HG03280 (cell line): ENCODE measurements around the gene EBP.
"Not testable (repeated sequence)": the region's sequence is repeated elsewhere in the genome, so short reads cannot be mapped to it uniquely, and the experiment has no call there.

Experiments used
- ATAC-seq: cut with Tn5 transposase; IDR thresholded peaks from one replicate; pipeline ENCODE4 v1.9.1; 2021; ENCODE audit warnings: mild to moderate bottlenecking, moderate library complexity; ENCODE audit not compliant: unreplicated experiment

EBP gene

GRCh38 chrX:48520976-48521352, 644 bp upstream of the EBP start:
- no peak for ATAC-seq

GRCh38 chrX:48522291-48522690, 683 bp downstream of the EBP start:
- no peak for ATAC-seq

GRCh38 chrX:48523682-48524081, 2.1 kb downstream of the EBP start:
- ATAC-seq, result no peak

- ATAC-seq, result not testable (repeated sequence)
Measured at GRCh38 chrX:48525853-48526252, 4.2 kb downstream of the EBP start.

GRCh38 chrX:48530736-48531135, 9.1 kb downstream of the EBP start:
- no peak for ATAC-seq

GRCh38 chrX:48531358-48531959, 9.9 kb downstream of the EBP start:
- ATAC-seq, result no peak

GRCh38 chrX:48532161-48532560, 10.6 kb downstream of the EBP start:
- no peak for ATAC-seq

GRCh38 chrX:48533165-48533564, 11.6 kb downstream of the EBP start:
- ATAC-seq, result no peak

- ATAC-seq, result no peak
Measured at GRCh38 chrX:48538641-48539344, 17.2 kb downstream of the EBP start.

- ATAC-seq, result peak; percentile 82
Measured at GRCh38 chrX:48539345-48540027, 17.9 kb downstream of the EBP start, which contains the start of gene TBC1D25. TSS of gene TBC1D25 (plus strand) at chrX:48539714. CDS start at chrX:48539798, 84 bp downstream.

GRCh38 chrX:48540028-48540375, 18.4 kb downstream of the EBP start:
- ATAC-seq, result peak; percentile 34

GRCh38 chrX:48540480-48540879, 18.9 kb downstream of the EBP start:
- no peak for ATAC-seq

GRCh38 chrX:48541140-48541814, 19.7 kb downstream of the EBP start:
- no peak for ATAC-seq

GRCh38 chrX:48548871-48549270, 27.3 kb downstream of the EBP start:
- ATAC-seq, result no peak

- not testable (repeated sequence) for ATAC-seq
Measured at GRCh38 chrX:48555731-48556325, 34.2 kb downstream of the EBP start.

GRCh38 chrX:48558271-48558670, 36.7 kb downstream of the EBP start:
- no peak for ATAC-seq

GRCh38 chrX:48559636-48560035, 38.0 kb downstream of the EBP start:
- ATAC-seq, result no peak

GRCh38 chrX:48560056-48560455, 38.4 kb downstream of the EBP start:
- ATAC-seq, result no peak

- ATAC-seq, result no peak
Measured at GRCh38 chrX:48560681-48561080, 39.1 kb downstream of the EBP start.

- ATAC-seq, result no peak
Measured at GRCh38 chrX:48569958-48570357, 48.4 kb downstream of the EBP start.

- ATAC-seq, result peak; percentile 7
Measured at GRCh38 chrX:48573690-48574269, 52.2 kb downstream of the EBP start.
